ENCODE data around the gene SMIM24.
"Not testable (repeated sequence)": the region's sequence is repeated elsewhere in the genome, so short reads cannot be mapped to it uniquely, and the experiment has no call there.

SMIM24 gene

DNA sequence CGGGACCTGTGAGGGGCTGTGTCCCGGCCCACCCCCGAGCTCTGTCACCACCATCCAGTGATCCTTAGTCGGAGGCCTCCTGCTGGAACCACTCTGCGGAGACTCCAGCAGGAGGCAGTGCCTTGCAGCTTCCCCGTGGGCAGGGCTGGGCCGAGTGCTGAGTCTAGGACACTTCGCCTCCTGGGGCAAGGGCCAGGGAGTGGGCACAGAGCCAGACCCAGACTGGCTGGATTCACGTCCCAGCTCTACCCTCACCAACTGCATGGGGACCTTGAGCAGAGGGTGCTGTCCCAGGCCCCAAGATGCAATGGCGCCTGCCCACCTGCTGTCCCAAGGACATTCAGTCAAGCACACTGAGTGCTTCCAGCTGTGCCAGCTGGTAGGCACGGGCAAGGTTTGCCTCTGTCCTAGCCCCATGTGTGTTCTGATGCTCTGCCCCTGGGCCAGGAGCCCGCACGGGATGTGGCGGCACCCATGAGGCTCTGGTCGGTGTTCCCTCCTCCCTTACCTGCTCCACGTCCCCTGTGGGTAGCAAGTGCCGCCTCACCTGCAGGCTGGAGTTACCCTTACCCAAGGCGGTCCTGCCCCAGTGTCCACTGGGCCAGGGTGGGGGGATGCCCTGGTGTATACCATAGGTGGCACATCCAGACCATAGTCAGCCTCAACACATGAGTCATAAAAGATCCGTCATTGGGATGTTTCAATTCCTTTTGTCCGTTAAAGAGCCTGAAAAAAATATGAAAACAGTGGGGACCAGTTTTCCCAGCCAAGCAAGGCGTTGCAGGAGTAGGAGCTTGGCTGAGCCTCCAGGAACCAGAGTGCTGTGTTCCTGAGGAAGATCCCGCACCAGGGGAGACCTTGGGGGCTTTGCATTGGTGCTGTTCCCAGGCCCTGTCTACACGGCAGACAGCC is 33.2 kb upstream of the SMIM24 start:
- no peak for DNase-seq

DNA sequence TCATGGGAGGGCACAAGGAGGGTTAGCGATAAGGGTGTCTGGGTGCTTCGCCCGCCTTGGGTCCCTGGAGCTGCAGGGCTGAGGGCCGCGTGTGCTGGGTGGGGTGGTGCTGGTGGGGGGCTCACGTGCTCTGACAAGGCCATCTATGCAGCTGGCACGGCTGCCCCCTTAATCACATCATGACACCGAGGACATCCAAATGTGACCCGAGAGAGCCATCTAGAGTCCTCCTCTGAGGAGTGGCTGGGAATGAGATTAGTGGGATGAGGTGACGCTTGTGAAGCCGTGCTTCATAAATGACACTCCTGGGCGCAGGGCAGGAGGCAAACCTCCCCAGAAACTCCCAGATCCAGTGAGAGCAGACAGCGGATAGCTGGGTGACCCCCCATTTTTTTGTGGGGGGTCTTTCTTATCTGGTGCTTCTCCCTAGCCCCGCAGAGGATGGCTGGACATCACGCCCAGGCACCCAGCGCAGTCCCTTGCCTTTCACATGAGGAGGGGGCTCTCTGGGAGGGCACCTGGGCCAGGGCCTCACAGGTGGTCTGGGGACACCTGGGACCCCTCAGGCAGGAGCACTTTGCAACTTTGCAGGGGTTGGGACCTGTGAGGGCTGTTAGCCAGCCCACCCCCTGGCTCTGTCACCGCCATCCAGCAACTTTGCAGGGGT is 32.4 kb upstream of the SMIM24 start:
- DNase-seq: no peak

DNA sequence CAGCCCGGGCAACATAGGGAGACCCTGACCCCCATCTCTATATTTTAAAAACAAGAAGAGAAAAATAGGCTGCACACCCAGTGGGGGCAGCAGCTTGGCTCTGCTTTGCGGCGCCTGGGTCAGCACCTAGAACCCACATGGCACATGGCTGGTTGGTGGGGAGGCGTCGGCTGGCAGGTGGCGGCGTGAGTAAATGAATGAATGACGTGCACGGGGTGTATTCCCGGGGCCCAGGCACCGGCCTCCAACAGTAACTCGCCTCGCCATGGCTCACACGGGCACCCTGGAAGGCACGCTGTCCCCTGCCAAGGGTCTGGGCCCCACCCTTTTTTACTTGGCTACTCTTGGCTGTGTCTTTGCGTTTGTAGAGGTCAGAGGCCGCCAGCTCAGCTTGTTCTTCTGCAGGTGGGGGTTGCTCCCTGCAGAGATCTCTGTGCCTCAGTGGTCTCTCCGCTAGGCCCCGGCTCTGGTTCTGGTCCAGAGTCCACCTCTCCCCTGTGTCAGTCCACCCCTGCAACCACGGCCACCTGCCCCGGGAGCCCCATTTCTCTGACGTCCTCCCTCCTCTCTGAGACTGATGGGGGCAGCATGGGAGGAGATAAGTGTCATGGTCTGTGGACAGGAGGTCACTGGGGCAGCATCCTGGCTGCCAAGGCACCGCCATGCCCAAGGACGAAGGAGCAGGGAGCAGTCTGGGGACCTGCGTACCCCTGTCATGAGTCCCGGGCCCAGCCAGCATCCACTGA is 31.4 kb upstream of the SMIM24 start:
- DNase-seq: no peak

DNA sequence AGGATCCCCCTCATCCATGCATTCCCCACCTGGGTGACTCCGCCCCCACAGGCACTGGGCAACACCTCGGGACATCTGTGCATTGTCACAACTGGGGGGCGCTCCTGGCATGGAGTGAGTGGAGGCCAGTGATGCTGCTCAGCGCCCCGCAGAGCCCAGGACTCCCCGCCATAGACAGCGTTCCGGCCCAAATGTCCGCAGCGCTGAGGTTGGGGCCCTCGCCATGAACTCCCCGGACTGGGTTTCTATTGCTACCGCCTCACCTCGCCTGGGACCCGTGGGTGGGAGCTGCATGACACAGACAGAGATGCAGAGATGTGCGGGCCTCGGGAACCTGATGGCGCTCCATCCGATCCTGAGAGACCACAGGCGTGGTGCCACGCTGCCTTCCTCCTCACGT is 30.4 kb upstream of the SMIM24 start:
- no peak for DNase-seq

DNA sequence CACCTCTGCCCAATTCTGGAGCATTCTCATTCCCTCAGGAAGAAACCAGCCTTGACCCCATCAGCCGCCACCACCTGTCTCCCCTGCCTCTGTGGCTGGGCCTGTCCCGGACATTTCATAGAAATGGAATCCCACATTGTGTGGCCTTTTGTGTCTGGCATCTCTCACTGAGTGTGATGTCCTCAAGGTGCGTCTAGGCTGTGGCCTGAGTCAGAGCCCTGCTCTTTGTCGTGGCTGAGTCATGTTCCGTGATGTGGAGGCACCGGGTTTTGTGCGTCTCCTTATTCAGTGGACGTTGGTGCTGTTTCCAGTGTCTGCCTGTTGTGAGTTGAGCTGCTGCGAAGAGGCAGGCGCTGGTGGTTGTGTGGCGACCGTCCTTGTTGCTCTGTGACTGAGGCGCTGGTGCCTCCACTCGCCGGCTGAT is 29.3 kb upstream of the SMIM24 start:
- peak; percentile 68 for DNase-seq

DNA sequence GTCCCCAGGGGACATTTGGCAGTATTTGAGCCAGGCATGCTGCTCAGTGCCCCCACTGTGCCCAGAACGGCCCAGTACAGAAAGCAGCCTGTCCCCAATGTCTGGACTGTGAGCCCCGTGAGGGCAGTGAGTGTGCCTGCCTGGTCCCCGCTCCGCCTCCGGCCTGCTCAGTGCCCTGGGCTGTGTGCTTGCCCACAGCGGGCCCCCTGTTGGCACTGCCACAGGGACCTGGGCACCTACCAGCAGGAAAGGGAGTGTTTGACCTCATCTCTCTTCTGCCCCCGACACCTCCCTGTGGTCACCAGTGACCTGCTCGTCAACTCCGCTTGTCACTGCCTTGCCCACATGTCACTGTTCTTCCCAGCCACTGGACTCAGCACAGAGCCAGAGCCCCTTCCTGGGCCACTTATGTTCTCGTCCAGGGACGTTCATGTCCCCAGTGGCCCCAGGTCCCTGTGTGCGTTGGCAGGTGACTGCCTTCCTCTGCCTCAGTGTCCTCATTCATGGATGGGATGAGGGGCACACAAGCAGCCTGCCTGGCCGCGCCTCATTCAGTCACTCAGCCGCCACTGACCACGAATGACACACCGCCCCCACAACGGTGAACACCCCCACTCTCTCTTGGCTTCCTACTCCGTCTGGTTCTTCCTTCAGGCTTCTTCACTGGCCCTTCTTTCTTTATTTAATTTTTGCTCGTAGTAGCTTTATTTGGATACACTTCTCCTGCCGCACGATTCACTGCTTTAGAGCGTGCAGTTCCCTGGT is 28.6 kb upstream of the SMIM24 start:
- DNase-seq: peak; percentile 47

DNA sequence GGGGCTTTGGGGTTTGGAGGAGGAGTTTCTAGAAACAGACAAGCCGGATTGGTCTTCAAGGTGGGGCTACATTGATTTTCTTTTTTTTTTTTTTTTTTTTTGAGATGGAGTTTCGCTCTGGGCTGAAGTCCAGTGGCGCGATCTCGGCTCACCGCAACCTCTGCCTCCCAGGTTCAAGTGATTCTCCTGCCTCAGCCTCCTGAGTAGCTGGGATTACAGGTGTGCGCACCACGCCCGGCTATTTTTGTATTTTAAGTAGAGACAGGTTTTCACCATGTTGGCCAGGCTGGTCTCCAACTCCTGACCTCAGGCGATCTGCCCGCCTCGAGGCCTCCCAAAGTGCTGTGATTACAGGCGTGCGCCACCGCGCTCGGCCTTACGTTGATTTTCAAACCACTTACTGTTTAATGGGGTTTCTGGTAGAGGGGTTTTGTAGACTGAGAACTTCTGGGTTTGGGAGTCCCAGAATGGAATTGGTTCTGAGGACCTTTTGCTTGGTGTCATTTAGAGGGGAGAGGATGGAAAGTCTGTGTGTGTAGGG is 27.9 kb upstream of the SMIM24 start:
- not testable (repeated sequence) for DNase-seq

DNA sequence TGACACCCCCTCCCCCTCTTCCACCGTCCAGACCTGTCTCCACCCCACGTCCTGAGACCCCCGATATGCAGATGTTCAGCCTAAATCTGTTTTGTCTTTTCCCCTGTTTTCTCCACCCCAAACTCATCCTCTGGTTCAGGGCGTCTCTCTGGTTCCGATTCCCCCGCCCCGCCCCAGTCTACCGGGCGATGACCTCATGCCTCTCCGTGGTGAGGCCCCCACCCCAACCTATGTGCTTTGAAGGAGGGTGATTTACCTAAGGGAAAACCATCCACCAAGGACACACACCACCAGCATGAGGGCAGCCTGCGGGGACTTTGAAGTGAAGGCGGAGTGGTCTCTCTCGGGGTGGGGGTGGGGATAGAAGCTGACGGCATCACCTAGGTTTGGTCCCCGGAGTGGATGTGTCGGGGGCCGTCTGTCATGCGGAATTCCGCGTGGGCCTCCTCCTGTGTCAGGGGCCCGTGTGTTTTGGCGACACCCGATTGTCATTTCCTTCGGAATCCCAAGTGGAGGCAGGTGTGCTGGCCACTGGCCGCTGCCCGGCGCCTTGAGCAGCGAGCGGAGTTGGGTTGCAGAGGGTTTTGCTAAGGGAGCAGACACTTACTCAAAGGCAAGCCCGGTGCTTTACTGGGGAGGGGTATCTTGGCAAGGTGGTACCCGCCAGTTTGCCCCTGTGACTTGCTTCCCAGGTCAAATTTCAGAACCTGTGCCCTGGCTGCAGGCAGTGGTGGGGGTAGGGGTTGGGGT is 27.2 kb upstream of the SMIM24 start:
- DNase-seq: peak; percentile 52

DNA sequence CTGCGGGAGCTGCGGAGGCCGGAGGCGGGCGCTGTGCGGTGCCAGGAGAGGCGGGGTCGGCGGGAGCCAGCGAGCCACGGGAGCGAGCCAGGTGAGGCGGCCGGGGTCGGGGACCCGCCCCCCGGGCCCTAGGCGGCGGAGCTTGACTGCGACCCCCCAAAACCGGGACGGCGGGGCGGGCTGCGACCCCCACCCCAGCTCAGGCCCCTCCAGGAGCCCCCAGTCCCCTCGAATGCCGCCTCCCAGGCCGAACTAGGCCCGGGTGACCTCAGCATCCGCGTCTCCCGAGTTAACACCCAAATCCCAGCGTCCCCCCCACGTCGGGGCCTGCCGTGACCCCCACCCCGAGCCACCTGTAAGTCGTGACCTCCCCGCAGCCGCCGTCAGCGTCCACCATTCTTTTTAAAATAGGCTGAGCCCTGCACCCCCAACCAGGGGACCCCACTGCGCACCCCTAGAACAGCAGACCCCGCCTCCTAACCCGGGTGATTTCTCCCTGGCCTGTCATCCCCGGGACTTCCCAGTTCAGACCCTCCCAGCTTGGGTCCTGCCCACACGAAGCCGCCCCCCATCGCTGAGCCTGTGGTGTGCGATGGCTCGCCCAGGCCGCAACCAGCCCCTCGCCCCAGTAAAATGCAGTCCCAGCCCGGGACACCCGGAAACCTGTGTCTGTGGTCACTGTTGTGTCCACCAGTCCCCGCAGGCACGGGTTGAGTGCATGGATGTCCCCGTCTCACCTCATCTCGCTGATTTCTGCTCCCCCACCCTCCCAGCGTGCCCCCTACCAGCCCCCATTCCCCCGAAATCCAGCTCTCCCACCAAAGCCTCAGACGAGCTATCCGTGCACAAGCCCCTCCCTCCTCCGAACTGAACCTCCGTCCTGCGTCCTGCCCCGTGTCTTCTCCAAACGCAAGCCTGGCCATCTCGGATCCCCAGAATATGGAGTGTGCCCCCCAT is 26.3 kb upstream of the SMIM24 start:
- DNase-seq: peak; percentile 49

DNA sequence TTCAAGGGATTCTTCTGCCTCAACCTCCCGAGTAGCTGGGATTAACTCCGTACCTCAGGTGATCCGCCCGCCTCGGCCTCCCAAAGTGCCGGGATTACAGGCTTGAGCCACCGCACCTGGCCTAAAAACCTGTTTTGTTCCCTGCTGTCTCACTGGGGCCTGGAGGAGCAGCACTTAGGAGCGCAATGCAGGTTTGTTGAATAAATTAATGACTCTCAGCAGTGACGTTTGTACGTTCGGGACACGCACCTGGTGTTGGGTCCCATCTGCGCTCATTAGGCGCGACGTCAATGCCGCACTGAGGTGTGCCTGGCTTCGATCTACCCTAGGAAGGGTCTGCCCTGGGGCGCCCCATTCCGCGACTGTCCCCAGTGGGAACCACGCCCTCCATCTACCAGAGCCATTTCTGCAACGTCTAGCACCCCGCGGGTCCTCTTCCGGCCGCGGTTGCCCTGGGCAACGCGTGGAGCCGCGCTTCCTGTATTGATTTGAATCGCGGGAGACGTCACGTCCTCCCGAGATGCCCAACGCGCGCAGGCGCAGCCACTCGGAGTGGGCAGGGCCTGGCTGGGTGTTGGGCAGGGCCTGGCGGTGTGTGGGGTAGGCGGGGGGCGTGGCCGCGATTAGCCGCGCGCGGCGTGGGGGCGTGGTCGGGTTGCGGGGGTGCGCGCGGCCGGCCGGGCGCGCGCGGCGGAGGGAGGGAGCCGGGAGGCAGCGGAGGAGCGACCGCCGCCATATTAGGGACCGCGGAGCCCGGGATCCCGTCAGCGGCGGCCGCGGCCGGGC is 25.5 kb upstream of the SMIM24 start, which contains the start of gene FZR1:
FZR1 (plus strand) TSS at position 714 of the 786 bp plus-strand sequence. CDS start 16,679 bp downstream, outside the sequence.
- DNase-seq: peak; percentile 99

DNA sequence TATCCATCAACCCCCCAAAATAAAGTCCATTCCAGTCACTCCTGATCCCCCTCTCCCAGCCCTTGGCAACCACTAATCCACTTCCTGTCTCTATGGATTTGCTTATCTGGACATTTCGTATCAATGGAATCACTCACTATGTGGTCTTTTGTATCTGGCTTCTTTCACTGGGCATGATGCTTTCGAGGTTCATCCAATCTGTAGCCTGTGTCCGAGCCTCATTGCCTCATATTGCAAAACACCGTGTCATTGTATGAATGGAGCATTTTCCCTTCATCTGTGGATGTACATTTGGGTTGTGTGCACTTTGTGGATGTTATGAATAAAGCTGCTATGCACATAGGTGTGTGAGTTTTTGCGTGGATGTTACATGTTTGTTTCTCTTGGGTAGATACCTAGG is 24.4 kb upstream of the SMIM24 start:
- no peak for DNase-seq

DNA sequence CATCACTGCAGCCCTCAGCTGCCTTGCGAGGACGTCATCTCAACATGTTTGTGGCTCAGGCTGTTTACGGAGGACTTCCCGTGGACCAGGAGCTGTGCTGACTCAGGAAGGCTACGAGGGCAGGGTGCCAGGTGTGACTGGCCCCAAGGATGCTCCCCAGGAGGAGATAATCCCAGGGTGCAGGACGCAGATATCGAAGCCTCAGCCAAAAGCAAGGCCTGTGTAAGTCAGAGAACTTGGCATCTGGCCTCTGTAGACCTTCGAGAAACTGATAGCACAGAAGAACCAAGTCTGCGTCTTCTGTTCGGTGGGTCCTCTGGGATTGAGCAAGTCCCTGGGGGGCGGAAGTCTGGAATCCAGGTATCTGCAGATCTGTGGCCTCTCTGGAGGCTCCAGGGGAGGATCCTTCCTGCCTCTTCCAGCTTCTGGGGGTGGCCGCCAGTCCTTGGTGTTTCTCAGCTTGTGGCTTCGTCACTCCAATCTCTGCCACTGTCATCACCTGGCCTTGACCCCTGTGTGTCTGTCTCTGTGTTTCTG is 22.8 kb upstream of the SMIM24 start:
- no peak for DNase-seq

DNA sequence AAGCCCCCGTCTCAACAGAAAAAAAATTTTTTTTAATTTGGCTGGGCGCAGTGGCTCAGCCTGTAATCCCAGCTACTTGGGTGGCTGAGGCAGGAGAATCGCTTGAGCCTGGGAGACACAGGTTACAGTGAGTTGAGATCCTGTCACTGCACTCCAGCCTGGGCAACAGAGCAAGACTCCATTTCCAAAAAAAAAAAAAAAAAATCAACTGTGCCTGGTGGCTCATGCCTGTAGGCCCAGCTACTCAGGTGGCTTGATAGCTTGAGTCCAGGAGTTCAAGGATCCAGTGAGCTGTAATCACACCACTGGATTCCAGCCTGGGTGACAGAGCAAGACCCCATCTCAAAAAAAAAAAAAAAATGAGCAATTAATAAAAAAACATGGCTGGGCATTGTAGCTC is 21.5 kb upstream of the SMIM24 start:
- DNase-seq: no peak

DNA sequence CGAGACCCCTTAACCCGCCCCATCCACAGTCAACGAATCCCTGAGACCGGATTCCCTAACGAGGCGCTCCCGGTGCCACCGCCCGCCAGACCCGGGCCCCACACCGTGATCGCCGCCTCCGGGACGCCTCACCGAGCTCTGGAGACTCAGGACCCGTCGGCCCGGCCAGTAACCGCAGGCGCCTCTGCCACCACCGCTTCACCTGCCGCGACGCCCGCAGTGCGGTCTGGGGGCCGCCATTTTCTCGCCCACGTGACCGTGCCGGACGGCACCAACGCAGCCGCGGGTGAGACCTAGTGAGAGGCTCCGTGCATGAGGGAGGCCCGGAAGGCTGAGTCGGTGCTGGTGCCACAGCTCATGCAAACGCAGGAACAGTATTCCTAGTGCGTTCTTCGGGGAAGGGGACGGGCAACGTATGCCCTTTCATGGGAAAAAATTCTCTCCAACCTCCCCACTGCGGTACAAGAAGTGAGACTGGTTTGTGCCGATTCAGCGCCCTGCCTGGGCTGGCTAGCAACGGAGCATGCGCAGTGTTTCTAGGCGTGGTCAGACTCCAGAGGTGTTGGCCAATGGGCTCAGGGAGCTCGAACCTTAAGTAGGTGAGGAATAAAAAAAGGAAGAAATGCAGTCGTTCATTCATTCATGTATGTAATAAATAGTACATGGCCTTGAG is 20.2 kb upstream of the SMIM24 start, which contains the start of gene DOHH:
DOHH (minus strand) TSS at position 246 of the 673 bp plus-strand sequence. CDS start 3,860 bp downstream, outside the sequence.
- DNase-seq: peak; percentile 97

DNA sequence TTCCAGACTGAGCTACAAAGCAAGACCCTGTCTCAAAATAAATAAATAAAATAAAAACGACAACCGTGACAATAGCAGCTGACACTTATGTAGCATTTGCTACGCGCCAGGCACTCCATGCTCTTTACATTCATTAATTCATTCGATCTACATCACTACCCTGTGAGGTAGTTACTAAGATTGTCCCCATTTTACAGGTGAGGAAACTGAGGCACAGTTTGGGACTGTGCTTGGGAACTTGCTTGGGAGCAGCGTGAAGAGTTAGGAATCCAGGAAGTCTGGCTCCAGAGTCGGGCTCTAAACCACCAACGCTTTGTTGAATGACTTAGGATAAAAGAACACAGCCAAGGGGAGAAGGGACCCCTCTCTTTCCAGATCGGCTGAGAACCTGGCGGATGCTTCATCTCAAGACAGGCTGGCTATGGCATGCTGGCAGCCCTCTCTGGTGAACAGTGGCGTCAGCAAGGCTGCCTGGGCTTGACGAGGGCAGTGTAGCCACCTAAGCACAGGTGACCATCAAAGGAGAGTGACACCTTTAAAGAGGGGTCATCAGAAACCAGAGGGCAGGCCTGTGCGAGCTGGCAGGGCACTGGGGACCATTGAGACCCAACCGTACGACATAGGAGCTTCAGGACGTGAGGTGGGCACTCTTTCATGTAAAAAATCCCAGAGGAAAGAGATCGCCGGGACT is 19.6 kb upstream of the SMIM24 start:
- DNase-seq: no peak

DNA sequence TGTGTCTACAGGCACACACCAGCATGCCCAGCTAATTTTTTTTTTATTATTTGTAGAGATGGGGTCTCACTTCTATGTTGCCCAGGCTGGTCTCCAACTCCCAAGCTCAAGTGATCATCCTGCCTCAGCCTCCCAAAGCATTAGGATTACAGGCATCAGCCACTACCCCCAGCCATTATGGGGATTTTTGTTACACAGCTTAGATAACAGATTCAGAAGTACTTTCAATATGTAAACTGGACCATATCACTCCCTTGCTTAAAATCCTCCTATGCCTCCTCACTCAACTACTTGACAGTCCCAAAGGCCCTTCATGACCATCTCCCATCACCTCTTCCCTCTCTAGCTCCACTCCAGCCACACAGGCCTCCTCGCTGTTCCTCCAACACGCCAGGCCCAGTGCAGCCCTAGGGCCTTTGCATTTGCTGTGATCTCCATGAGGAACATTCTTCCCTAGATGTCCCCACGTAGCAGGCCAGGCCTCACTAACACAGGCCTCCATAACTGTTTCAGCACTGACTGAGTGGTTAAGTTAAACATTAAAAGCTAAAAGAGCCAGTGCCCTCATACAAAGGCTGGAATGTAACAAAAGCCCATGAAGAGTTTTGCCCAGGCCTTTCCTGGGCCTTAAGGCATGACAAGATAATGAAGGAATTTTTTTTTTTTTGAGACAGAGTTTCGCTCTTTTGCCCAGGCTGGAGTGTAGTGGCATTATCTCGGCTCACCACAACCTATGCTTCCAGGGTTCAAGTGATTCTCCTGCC is 17.6 kb upstream of the SMIM24 start:
- no peak for DNase-seq

All from stimulated activated CD8-positive, alpha-beta memory T cell treated with anti-CD3 and anti-CD28 coated beads, Interleukin-4, amount 100 ng/mL, for 48 hours (primary cell).